ENCODE results near the gene GRIN3B. TPM values are rescaled to one million over a fixed set of nuclear protein-coding genes. Genes with fewer than 3 reads are reported as not detected.

The GRIN3B gene
- total RNA-seq, 2 donors from 2014 or later: 2.0 TPM

- H3K4me3 ChIP-seq (ENCODE audit: low read length): no peak overlapping the region
- TF ChIP-seq CTCF (conservative IDR thresholded peaks at IDR 0.05): no peak
- no peaks in the 10 kb centered on the region for H3K9me3 ChIP-seq (ENCODE audit: control insufficient read depth, low read length)
- Mint-ChIP-seq H3K27ac (no peak overlapping the region), H3K9me3 (no peaks in the 10 kb centered on the region), H3K4me3 (no peak overlapping the region), H3K27me3 (ENCODE audit: insufficient read depth) (peaks cover 13% of the 10 kb centered on the region), H3K36me3 (ENCODE audit: low read depth) (peaks cover 19% of the 10 kb centered on the region), H3K4me1 (peaks cover 4% of the 10 kb centered on the region)
- no peak for DNase-seq
- no peaks in the 10 kb centered on the region for H3K4me1 ChIP-seq (ENCODE audit: control insufficient read depth, insufficient read depth, low read length)
- WGBS, 2 experiments (ENCODE audit: insufficient coverage in 1 of 2, insufficient read length in 1 of 2): 95 to 96% methylated on average over 26 to 40 of the region's 42 CpGs
- no peak overlapping the region for H3K27ac ChIP-seq (ENCODE audit: low read depth, low read length)
- no peak overlapping the region for H3K9ac ChIP-seq (ENCODE audit: extremely low read depth, low read length, poor library complexity, severe bottlenecking)
- H3K36me3 ChIP-seq (ENCODE audit: control insufficient read depth, insufficient read depth, low read length): peaks cover 27% of the 10 kb centered on the region
- peaks cover 9% of the 10 kb centered on the region for H3K27me3 ChIP-seq (ENCODE audit: control insufficient read depth, insufficient read depth, low read length, poor library complexity, severe bottlenecking)
Observed at GRCh38 chr19:991932-992669, 8.1 kb upstream of the GRIN3B start.

- no peak overlapping the region for H3K9ac ChIP-seq (ENCODE audit: extremely low read depth, low read length, poor library complexity, severe bottlenecking)
- DNase-seq: no peak
- H3K27me3 ChIP-seq (ENCODE audit: control insufficient read depth, insufficient read depth, low read length, poor library complexity, severe bottlenecking): peaks cover 15% of the 10 kb centered on the region
- peaks cover 4% of the 10 kb centered on the region for H3K4me1 Mint-ChIP-seq
- H3K9me3 ChIP-seq (ENCODE audit: control insufficient read depth, low read length): no peaks in the 10 kb centered on the region
- 95 to 99% methylated on average over 12 to 13 of the region's 13 CpGs for WGBS, 2 experiments (ENCODE audit: insufficient coverage in 1 of 2, insufficient read length in 1 of 2)
- peaks cover 22% of the 10 kb centered on the region for H3K36me3 ChIP-seq (ENCODE audit: control insufficient read depth, insufficient read depth, low read length)
- H3K27ac ChIP-seq (ENCODE audit: low read depth, low read length): no peak overlapping the region
- H3K36me3 Mint-ChIP-seq (ENCODE audit: low read depth): peaks cover 15% of the 10 kb centered on the region
- H3K27me3 Mint-ChIP-seq (ENCODE audit: insufficient read depth): peaks cover 18% of the 10 kb centered on the region
- no peak overlapping the region for H3K4me3 ChIP-seq (ENCODE audit: low read length)
- H3K9me3 Mint-ChIP-seq: no peaks in the 10 kb centered on the region
- H3K27ac Mint-ChIP-seq: no peak overlapping the region
- H3K4me3 Mint-ChIP-seq: no peak overlapping the region
- H3K4me1 ChIP-seq (ENCODE audit: control insufficient read depth, insufficient read depth, low read length): no peaks in the 10 kb centered on the region
- no peak for TF ChIP-seq CTCF (conservative IDR thresholded peaks at IDR 0.05)
Observed at GRCh38 chr19:992670-993055, 7.6 kb upstream of the GRIN3B start.

GRCh38 chr19:993361-993830 lies 6.8 kb upstream of the GRIN3B start:
- no peak for TF ChIP-seq CTCF (conservative IDR thresholded peaks at IDR 0.05)
- Histone ChIP-seq H3K4me3 (ENCODE audit: low read length) (no peak overlapping the region), H3K36me3 (ENCODE audit: control insufficient read depth, insufficient read depth, low read length) (peaks cover 22% of the 10 kb centered on the region), H3K9me3 (ENCODE audit: control insufficient read depth, low read length) (no peaks in the 10 kb centered on the region), H3K27ac (ENCODE audit: low read depth, low read length) (no peak overlapping the region), H3K4me1 (ENCODE audit: control insufficient read depth, insufficient read depth, low read length) (no peaks in the 10 kb centered on the region), H3K9ac (ENCODE audit: extremely low read depth, low read length, poor library complexity, severe bottlenecking) (no peak overlapping the region), H3K27me3 (ENCODE audit: control insufficient read depth, insufficient read depth, low read length, poor library complexity, severe bottlenecking) (peaks cover 22% of the 10 kb centered on the region)
- no peak for DNase-seq
- peaks cover 25% of the 10 kb centered on the region for H3K27me3 Mint-ChIP-seq (ENCODE audit: insufficient read depth)
- peaks cover 4% of the 10 kb centered on the region for H3K4me1 Mint-ChIP-seq
- no peaks in the 10 kb centered on the region for H3K9me3 Mint-ChIP-seq
- H3K4me3 Mint-ChIP-seq: no peak overlapping the region
- 92 to 96% methylated on average over 15 to 17 of the region's 17 CpGs for WGBS, 2 experiments (ENCODE audit: insufficient coverage in 1 of 2, insufficient read length in 1 of 2)
- peaks cover 12% of the 10 kb centered on the region for H3K36me3 Mint-ChIP-seq (ENCODE audit: low read depth)
- no peak overlapping the region for H3K27ac Mint-ChIP-seq

All from endodermal cell (in vitro differentiated cells).